ENCODE data around the gene CHKA.

The CHKA gene

GRCh38 chr11:68121067-68121899 lies at the start of gene CHKA:
TSS of gene CHKA (minus strand) at chr11:68121388. CDS start at chr11:68121177, 211 bp downstream.
- peak; percentile 100 for DNase-seq

GRCh38 chr11:68169442-68169841 lies 48.3 kb upstream of the CHKA start:
- no peak for DNase-seq

- DNase-seq: no peak
These were observed 47.5 kb upstream of the CHKA start for GRCh38 chr11:68168694-68169093.

GRCh38 chr11:68167474-68167873 lies 46.3 kb upstream of the CHKA start:
- no peak for DNase-seq

GRCh38 chr11:68166969-68167368 lies 45.8 kb upstream of the CHKA start:
- DNase-seq: no peak

GRCh38 chr11:68165601-68166000 lies 44.4 kb upstream of the CHKA start:
- DNase-seq: no peak

- DNase-seq: no peak
These were observed 43.2 kb upstream of the CHKA start for GRCh38 chr11:68164437-68164836.

GRCh38 chr11:68163691-68164090 lies 42.5 kb upstream of the CHKA start:
- DNase-seq: no peak

- no peak for DNase-seq
These were observed 39.0 kb upstream of the CHKA start for GRCh38 chr11:68160100-68160695.

- DNase-seq: no peak
These were observed 38.5 kb upstream of the CHKA start for GRCh38 chr11:68159665-68160064.

- no peak for DNase-seq
These were observed 38.0 kb upstream of the CHKA start for GRCh38 chr11:68159161-68159560.

GRCh38 chr11:68158580-68158979 lies 37.4 kb upstream of the CHKA start:
- DNase-seq: no peak

- no peak for DNase-seq
These were observed 32.6 kb upstream of the CHKA start for GRCh38 chr11:68153742-68154141.

GRCh38 chr11:68150037-68150436 lies 28.8 kb upstream of the CHKA start:
- DNase-seq: peak; percentile 90

- no peak for DNase-seq
These were observed 28.2 kb upstream of the CHKA start for GRCh38 chr11:68149417-68149816.

GRCh38 chr11:68148879-68149278 lies 27.7 kb upstream of the CHKA start:
- no peak for DNase-seq

- DNase-seq: no peak
These were observed 27.1 kb upstream of the CHKA start for GRCh38 chr11:68148071-68148805.

GRCh38 chr11:68146704-68147474 lies 25.7 kb upstream of the CHKA start:
- peak; percentile 97 for DNase-seq

GRCh38 chr11:68146010-68146540 lies 24.9 kb upstream of the CHKA start:
- DNase-seq: no peak

GRCh38 chr11:68145120-68145866 lies 24.1 kb upstream of the CHKA start:
- no peak for DNase-seq

GRCh38 chr11:68143310-68143689 lies 22.1 kb upstream of the CHKA start:
- no peak for DNase-seq

Measured in OCI-M1 (cell line).